HCT116 (cell line): ENCODE results near the gene SLC4A5. TPM values are rescaled to one million over a fixed set of nuclear protein-coding genes. Genes with fewer than 3 reads are reported as not detected.

Experiments used
- ATAC-seq: fragments of 200-7000 bp; cut with Tn5 transposase; 2 replicates; pipeline ENCODE4 v1.9.1; 2020; ENCODE audit warnings: mild to moderate bottlenecking, moderate library complexity
- BruUV-seq: library from RNA; stranded (reverse); fragments of 400-500 nt; replicated peaks from 2 replicates; lab custom pipeline; 2021; lab: Mats Ljungman, UMichigan
- CTCF ChIA-PET: fragments of 300-600 bp; sonication (Branson Sonifier 250); formaldehyde crosslinking; loops from one replicate; lab custom pipeline; 2021; ENCODE audit warnings: antibody characterized with exemption; lab: Charles Lee
- POLR2A ChIA-PET: fragments of 300-600, 350-600 bp; sonication (Branson Sonifier 250); formaldehyde crosslinking; loops from one replicate; lab custom pipeline; 2021; ENCODE audit warnings: antibody characterized with exemption; lab: Charles Lee
- RAD21 ChIA-PET, 2 experiments: fragments of 300-600 bp; sonication (Branson Sonifier 250); formaldehyde crosslinking; loops; one replicate each; lab custom pipeline; 2023; ENCODE audit warnings: low total read pairs in 2 of 2; ENCODE audit not compliant: uncharacterized antibody in 2 of 2, unreplicated experiment in 2 of 2, low non-redundant PET in 1 of 2; lab: Charles Lee
- DNase-seq: peaks from one replicate; pipeline ENCODE4 v3.0.0-alpha.2; 2010; ENCODE audit warnings: low read depth, low spot score
- H2AFZ ChIP-seq: fragments of 200-600 bp; shearing (Covaris generic), sonication (generic); 2 replicates; pipeline ENCODE4 v1.6.1; 2017; ENCODE audit warnings: low read depth, mixed run types, mixed read lengths, antibody characterized with exemption, low read length; ENCODE audit not compliant: poor library complexity, severe bottlenecking
- H3K27ac ChIP-seq: 2 replicates; pipeline ENCODE4 v1.5.1; 2012; ENCODE audit warnings: low read depth, low read length
- H3K27me3 ChIP-seq: fragments of 200-600 bp; sonication (generic); 2 replicates; pipeline ENCODE4 v1.6.1; 2016; ENCODE audit warnings: mixed run types, low read length, mixed read lengths; ENCODE audit not compliant: insufficient read depth
- H3K36me3 ChIP-seq, 2 experiments: fragments of 200-500 bp in 1 of 2; fragments of 200-600 bp in 1 of 2; sonication (Bioruptor generic) in 1 of 2; sonication (generic) in 1 of 2; 2 replicates each; pipeline versions ENCODE4 v1.5.1 to v1.6.1; 2014 to 2016; ENCODE audit warnings: low read length in 2 of 2, inconsistent platforms in 1 of 2, mixed read lengths in 1 of 2, mixed run types in 1 of 2; ENCODE audit not compliant: insufficient read depth in 2 of 2, control insufficient read depth in 1 of 2
- H3K4me1 ChIP-seq, 2 experiments: fragments of 200-600 bp in 1 of 2; sonication (generic) in 1 of 2; 2 replicates each; pipeline versions ENCODE4 v1.5.1 to v1.6.1; 2012 to 2017; ENCODE audit warnings: low read length in 2 of 2, inconsistent platforms in 1 of 2, mild to moderate bottlenecking in 1 of 2, mixed read lengths in 1 of 2, mixed run types in 1 of 2, moderate library complexity in 1 of 2; ENCODE audit not compliant: insufficient read depth in 2 of 2, control insufficient read depth in 1 of 2
- H3K4me2 ChIP-seq: fragments of 200-600 bp; sonication (generic); 2 replicates; pipeline ENCODE4 v1.6.1; 2017; ENCODE audit warnings: mixed run types, low read length, mixed read lengths
- H3K4me3 ChIP-seq, 2 experiments: fragments of 200-600 bp in 1 of 2; sonication (generic) in 1 of 2; replicated peaks in 1 of 2; 2 replicates each; pipeline ENCODE4 v1.5.1; 2011 to 2016; ENCODE audit warnings: low read length in 2 of 2, control low read depth in 1 of 2, low read depth in 1 of 2, mild to moderate bottlenecking in 1 of 2, mixed read lengths in 1 of 2, mixed run types in 1 of 2
- H3K79me2 ChIP-seq: fragments of 200-600 bp; sonication (generic); 2 replicates; pipeline ENCODE4 v1.6.1; 2017; ENCODE audit warnings: mild to moderate bottlenecking, mixed run types, low read length, moderate library complexity, mixed read lengths; ENCODE audit not compliant: insufficient read depth
- H3K9ac ChIP-seq: fragments of 200-600 bp; sonication (generic); 2 replicates; pipeline ENCODE4 v1.6.1; 2016; ENCODE audit warnings: low read length, mixed read lengths
- H3K9me2 ChIP-seq: fragments of 200-600 bp; sonication (generic), shearing (Covaris generic); 2 replicates; pipeline ENCODE4 v1.6.1; 2017; ENCODE audit warnings: mixed run types, mild to moderate bottlenecking, moderate library complexity; ENCODE audit not compliant: insufficient read depth
- H3K9me3 ChIP-seq, 2 experiments: fragments of 200-500 bp in 1 of 2; fragments of 200-600 bp in 1 of 2; sonication (Bioruptor generic) in 1 of 2; sonication (generic) in 1 of 2; 2 replicates each; pipeline ENCODE4 v1.6.1; 2014 to 2017; ENCODE audit warnings: low read length in 2 of 2, mixed read lengths in 2 of 2, inconsistent platforms in 1 of 2, low read depth in 1 of 2, mild to moderate bottlenecking in 1 of 2, mixed run types in 1 of 2, moderate library complexity in 1 of 2; ENCODE audit not compliant: control insufficient read depth in 1 of 2, insufficient read depth in 1 of 2
- H4K20me1 ChIP-seq: fragments of 200-600 bp; sonication (generic), shearing (Covaris generic); 2 replicates; pipeline ENCODE4 v1.6.1; 2017; ENCODE audit warnings: mixed run types, mild to moderate bottlenecking, moderate library complexity; ENCODE audit not compliant: insufficient read depth
- CBX3 ChIP-seq: IDR thresholded peaks from 2 replicates; pipeline ENCODE4 v1.6.1; 2012; ENCODE audit warnings: low read depth
- CEBPB ChIP-seq: IDR thresholded peaks from 2 replicates; pipeline ENCODE4 v1.6.1; 2012; ENCODE audit warnings: low read depth
- EZH2 ChIP-seq: fragments of 200-600 bp; sonication (generic); IDR thresholded peaks from 2 replicates; pipeline ENCODE4 v1.6.1; 2017; ENCODE audit warnings: antibody characterized with exemption, mixed run types
- POLR2A ChIP-seq: IDR thresholded peaks from 2 replicates; pipeline ENCODE4 v1.7.0; 2011; ENCODE audit warnings: borderline replicate concordance; ENCODE audit not compliant: insufficient read depth, insufficient read length; ENCODE audit errors: extremely low read depth
- POLR2AphosphoS5 ChIP-seq: IDR thresholded peaks from 2 replicates; pipeline ENCODE4 v1.6.1; 2011; ENCODE audit warnings: mild to moderate bottlenecking, low read depth, low read length, moderate library complexity
- RAD21 ChIP-seq: IDR thresholded peaks from 2 replicates; pipeline ENCODE4 v1.6.1; 2012; ENCODE audit warnings: low read depth, mild to moderate bottlenecking
- REST ChIP-seq: IDR thresholded peaks from 2 replicates; pipeline ENCODE4 v1.6.1; 2012; ENCODE audit warnings: low read depth
- SIN3A ChIP-seq: IDR thresholded peaks from 2 replicates; pipeline ENCODE4 v1.6.1; 2012; ENCODE audit warnings: low read depth
- SRF ChIP-seq: IDR thresholded peaks from 2 replicates; pipeline ENCODE4 v1.6.1; 2012; ENCODE audit warnings: low read depth
- TCF7L2 ChIP-seq: IDR thresholded peaks from 2 replicates; pipeline ENCODE4 v1.7.0; 2011; ENCODE audit warnings: borderline replicate concordance, inconsistent platforms; ENCODE audit not compliant: insufficient read depth, insufficient read length; ENCODE audit errors: extremely low read depth
- ZNF274 ChIP-seq: fragments of 200-500 bp; sonication (Bioruptor generic); IDR thresholded peaks from 2 replicates; pipeline ENCODE4 v1.6.1; 2014; ENCODE audit warnings: mild to moderate bottlenecking, low read depth, low read length, inconsistent platforms
- intact Hi-C: fragments of 100-400 bp; cut with micrococcal nuclease; formaldehyde crosslinking; loops from 2 replicates; pipeline ENCODE4 v1.10.0; 2022
- total RNA-seq: library from RNA; stranded (reverse); gene quantifications from one replicate; pipeline ENCODE4 v1.2.1, GENCODE V29; 2021; ENCODE audit not compliant: unreplicated experiment
- TF ChIP-seq, protein P1 (sequence below): IDR thresholded peaks from 2 replicates; pipeline ENCODE4 v1.6.1; 2012

Gene SLC4A5
- total RNA-seq, 1 experiment from 2014 or later = 0.91 TPM

- no TSS peak for BruUV-seq
Measured at GRCh38 chr2:74300506-74300905, 42.7 kb downstream of the SLC4A5 start.

More at GRCh38 chr2:74300506-74300905, 42.7 kb downstream of the SLC4A5 start:
- ChIA-PET POLR2A (no interaction called here), CTCF (no interaction called here), RAD21 (no interaction called here)
- Histone ChIP-seq H3K4me1 (no peaks in the 10 kb centered on the region), H3K27ac (no peak overlapping the region), H3K4me3 (no peak overlapping the region), H3K27me3 (no peaks in the 10 kb centered on the region), H2AFZ (no peak overlapping the region), H3K9me3 (peaks cover 0 to 5% of the 10 kb centered on the region in 2 experiments; a peak in 1 of 4 replicates), H3K9me2 (no peaks in the 10 kb centered on the region), H3K9ac (no peak overlapping the region), H3K36me3 (no peaks in the 10 kb centered on the region), H3K79me2 (no peaks in the 10 kb centered on the region), H3K4me2 (no peak overlapping the region), H4K20me1 (no peaks in the 10 kb centered on the region)
- TF ChIP-seq CEBPB (no peak), POLR2A (no peak), TCF7L2 (no peak), ZNF274 (no peak), POLR2AphosphoS5 (no peak), EZH2 (no peak), RAD21 (no peak), CBX3 (no peak), SRF (no peak), SIN3A (no peak), REST (no peak)
- TF ChIP-seq, protein P1, sequence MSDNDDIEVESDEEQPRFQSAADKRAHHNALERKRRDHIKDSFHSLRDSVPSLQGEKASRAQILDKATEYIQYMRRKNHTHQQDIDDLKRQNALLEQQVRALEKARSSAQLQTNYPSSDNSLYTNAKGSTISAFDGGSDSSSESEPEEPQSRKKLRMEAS = no peak
- DNase-seq = no peak
- intact Hi-C loops = no loop called here
- ATAC-seq = no peak
